GM12878 (cell line): ENCODE measurements around the gene OR51A7. TPM values are rescaled to one million over a fixed set of nuclear protein-coding genes. Genes with fewer than 3 reads are reported as not detected.

ENCODE experiments used
- ATAC-seq: fragments of 200-7000 bp; cut with Tn5 transposase; 3 replicates; pipeline ENCODE4 v1.9.1; 2020; ENCODE audit warnings: mild to moderate bottlenecking, moderate library complexity
- BruUV-seq: library from RNA; stranded (reverse); fragments of 400-500 nt; replicated peaks from 2 replicates; lab custom pipeline; 2021; lab: Mats Ljungman, UMichigan
- CTCF ChIA-PET: fragments of 300-600 bp; sonication (Branson Sonifier 250); formaldehyde crosslinking; extraction: SDS; loops from one replicate; lab custom pipeline; 2021; ENCODE audit warnings: inconsistent platforms; lab: Yijun Ruan, JAX
- POLR2A ChIA-PET: fragments of 350-600 bp; formaldehyde crosslinking; extraction: SDS; loops from one replicate; lab custom pipeline; 2021; ENCODE audit warnings: inconsistent platforms; lab: Charles Lee
- RAD21 ChIA-PET: fragments of 300-600 bp; sonication (Branson Sonifier 250); formaldehyde crosslinking; loops from one replicate; lab custom pipeline; 2023; ENCODE audit warnings: antibody characterized with exemption; ENCODE audit not compliant: unreplicated experiment; lab: Charles Lee
- SMC1A ChIA-PET: fragments of 300-600 bp; sonication (Branson Sonifier 250); formaldehyde crosslinking; loops from one replicate; lab custom pipeline; 2023; ENCODE audit not compliant: unreplicated experiment, uncharacterized antibody; lab: Charles Lee
- DNase-seq: peaks from one replicate; pipeline ENCODE4 v3.0.0-alpha.2; 2011; ENCODE audit warnings: low read depth, low spot score
- FAIRE-seq: peaks from 3 replicates; lab custom pipeline; 2011; peaks lifted over from hg19 to GRCh38; lab: Jason Lieb, UNC
- H2AFZ ChIP-seq: 2 replicates; pipeline ENCODE4 v1.6.0; 2011; ENCODE audit warnings: low read depth, low read length, control low read depth; ENCODE audit not compliant: control insufficient read depth
- H3K27ac ChIP-seq: 2 replicates; pipeline ENCODE4 v1.5.1; 2011; ENCODE audit warnings: control low read depth; ENCODE audit not compliant: control insufficient read depth, insufficient read depth
- H3K27me3 ChIP-seq, 2 experiments: replicated peaks in 1 of 2; 2 replicates each; pipeline versions ENCODE4 v1.6.0 to v1.6.1; 2011; ENCODE audit warnings: low read length in 1 of 2; ENCODE audit not compliant: control insufficient read depth in 2 of 2, insufficient read depth in 2 of 2
- H3K36me3 ChIP-seq, 2 experiments: 2 replicates each; pipeline ENCODE4 v1.5.1; 2011; ENCODE audit warnings: low read length in 1 of 2; ENCODE audit not compliant: control insufficient read depth in 2 of 2, insufficient read depth in 2 of 2
- H3K4me1 ChIP-seq: 2 replicates; pipeline ENCODE4 v1.6.1; 2011; ENCODE audit warnings: mild to moderate bottlenecking, low read length, moderate library complexity, mixed read lengths; ENCODE audit not compliant: control insufficient read depth, insufficient read depth
- H3K4me2 ChIP-seq: 2 replicates; pipeline ENCODE4 v1.6.0; 2011; ENCODE audit warnings: control low read depth; ENCODE audit not compliant: control insufficient read depth, insufficient read depth
- H3K4me3 ChIP-seq: fragments of 200-600 bp; sonication (generic); 2 replicates; pipeline ENCODE4 v1.5.1; 2016
- H3K79me2 ChIP-seq: 2 replicates; pipeline ENCODE4 v1.6.0; 2011; ENCODE audit warnings: low read length; ENCODE audit not compliant: control insufficient read depth, insufficient read depth
- H3K9ac ChIP-seq: 2 replicates; pipeline ENCODE4 v1.8.0; 2011; ENCODE audit warnings: low read length, control low read depth, mixed read lengths; ENCODE audit not compliant: control insufficient read depth, insufficient read depth
- H3K9me3 ChIP-seq: replicated peaks from 3 replicates; pipeline ENCODE4 v1.5.1; 2011; ENCODE audit warnings: mild to moderate bottlenecking, low read length; ENCODE audit not compliant: control insufficient read depth, insufficient read depth
- H4K20me1 ChIP-seq: 2 replicates; pipeline ENCODE4 v1.6.0; 2011; ENCODE audit not compliant: control insufficient read depth, insufficient read depth
- CEBPZ ChIP-seq: fragments of 150-350 bp; IDR thresholded peaks from 2 replicates; pipeline ENCODE4 v1.6.1; 2016; ENCODE audit warnings: low read depth, low read length
- ELK1 ChIP-seq: IDR thresholded peaks from 2 replicates; pipeline ENCODE4 v1.6.1; 2012; ENCODE audit warnings: low read depth, low read length, improper control_type of control experiment
- ESRRA ChIP-seq: IDR thresholded peaks from 2 replicates; pipeline ENCODE4 v1.6.1; 2012; ENCODE audit warnings: mild to moderate bottlenecking, low read length, improper control_type of control experiment
- NBN ChIP-seq: fragments of 450-650 bp; IDR thresholded peaks from 2 replicates; pipeline ENCODE4 v1.6.1; 2016
- POLR2AphosphoS5 ChIP-seq: IDR thresholded peaks from 2 replicates; pipeline ENCODE4 v1.6.1; 2011; ENCODE audit warnings: mild to moderate bottlenecking, low read length, inconsistent platforms
- RAD51 ChIP-seq: fragments of 450-650 bp; IDR thresholded peaks from 2 replicates; pipeline ENCODE4 v1.6.1; 2016; ENCODE audit warnings: moderate library complexity, mild to moderate bottlenecking, inconsistent platforms
- SMAD5 ChIP-seq: IDR thresholded peaks from 2 replicates; pipeline ENCODE4 v1.6.1; 2016; ENCODE audit warnings: antibody characterized with exemption, low read depth
- ZBED1 ChIP-seq: IDR thresholded peaks from 2 replicates; pipeline ENCODE4 v1.6.1; 2016; ENCODE audit warnings: borderline replicate concordance
- ZSCAN29 ChIP-seq: fragments of 450-650 bp; IDR thresholded peaks from 2 replicates; pipeline ENCODE4 v1.6.1; 2017; ENCODE audit warnings: mild to moderate bottlenecking, moderate library complexity
- WGBS: methylation state at CpG from one replicate; pipeline ENCODE4 v1.1.6; 2016; ENCODE audit warnings: low lambda C conversion rate; ENCODE audit not compliant: insufficient replicate concordance, insufficient coverage; ENCODE audit errors: missing lambda C conversion rate; 5-methylcytosine and 5-hydroxymethylcytosine counted together
- in situ Hi-C: fragments of 300-500 bp; cut with MboI; formaldehyde crosslinking; loops from 9 replicates; pipeline ENCODE4 v1.14.3; 2018; ENCODE audit warnings: mixed read lengths
- intact Hi-C: fragments of 100-400 bp; cut with micrococcal nuclease; formaldehyde crosslinking; loops from one replicate; pipeline ENCODE4 v1.14.2; 2022; ENCODE audit not compliant: unreplicated experiment
- polyA plus RNA-seq, 11 experiments: library from polyadenylated mRNA; depleted of rRNA in 4 of 11; unstranded in 6 of 11; stranded (reverse) in 5 of 11; fragments of >200 nt; fragmentation: Nextera tagmentation in 4 of 11; fragmentation: Illumina TruSeq in 1 of 11; extraction: Ambion mirVana in 4 of 11; extraction: Trizol in 1 of 11; gene quantifications; 1 replicate in 1 of 11; 2 replicates in 10 of 11; pipeline versions ENCODE4 v1.2.1 to v1.2.3, GENCODE V29; 2011 to 2016; ENCODE audit warnings: inconsistent platforms in 2 of 11, missing spikeins in 2 of 11, low read depth in 1 of 11
- total RNA-seq, 4 experiments: library from RNA; depleted of rRNA in 3 of 4; stranded (reverse); fragments of >200 nt in 3 of 4; fragmentation: Illumina TruSeq in 1 of 4; extraction: Trizol in 1 of 4; gene quantifications; 2 replicates each; pipeline versions ENCODE4 v1.2.1 to v1.2.3, GENCODE V29; 2013 to 2021

Gene OR51A7
- total and polyA plus RNA-seq, 10 of the 15 experiments (the other 5 are each of a cell fraction or from before 2014, with no cell fraction given), result not detected

- H3K9ac ChIP-seq, result no peak overlapping the region
- POLR2A ChIA-PET, result no interaction called here
- in situ Hi-C loops, result no loop called here
- no peak for TF ChIP-seq NBN
- TF ChIP-seq ZSCAN29, result no peak
- TF ChIP-seq ESRRA, result no peak
- TF ChIP-seq ZBED1, result no peak
- TF ChIP-seq POLR2AphosphoS5, result no peak
- TF ChIP-seq SMAD5, result no peak
- no peak for TF ChIP-seq CEBPZ
- TF ChIP-seq ELK1, result no peak
- TF ChIP-seq RAD51, result no peak
- TF ChIP-seq, all 136 proteins: peak for 0
- SMC1A ChIA-PET, result no interaction called here
- Histone ChIP-seq H4K20me1 (no peaks in the 10 kb centered on the region), H2AFZ (no peak overlapping the region), H3K9me3 (no peaks in the 10 kb centered on the region), H3K4me3 (no peak overlapping the region), H3K27ac (no peak overlapping the region), H3K79me2 (no peaks in the 10 kb centered on the region), H3K36me3 (no peaks in the 10 kb centered on the region), H3K27me3 (no peaks in the 10 kb centered on the region), H3K4me2 (no peak overlapping the region), H3K4me1 (no peaks in the 10 kb centered on the region)
- no TSS peak for BruUV-seq
- ATAC-seq (no peak), DNase-seq (no peak), FAIRE-seq (no peak)
- RAD21 ChIA-PET, result no interaction called here
- 48% methylated on average over 3 of the region's 3 CpGs for WGBS
- CTCF ChIA-PET, result no interaction called here
- intact Hi-C loops, result no loop called here
These were observed 33.2 kb downstream of the OR51A7 start for GRCh38 chr11:4936745-4937144.
